HG03025 (cell line): ENCODE measurements around the gene ATXN1.

ENCODE experiments used
- ATAC-seq: cut with Tn5 transposase; IDR thresholded peaks from one replicate; pipeline ENCODE4 v1.9.1; 2021; ENCODE audit warnings: mild to moderate bottlenecking, moderate library complexity; ENCODE audit not compliant: unreplicated experiment, low FRiP score

The ATXN1 gene

GRCh38 chr6:16749516-16750485 is 11.5 kb downstream of the ATXN1 start:
- ATAC-seq: no peak

- ATAC-seq: no peak
Observed at GRCh38 chr6:16748025-16748319, 13.3 kb downstream of the ATXN1 start.

- ATAC-seq: no peak
Observed at GRCh38 chr6:16747232-16748024, 13.8 kb downstream of the ATXN1 start.

DNA sequence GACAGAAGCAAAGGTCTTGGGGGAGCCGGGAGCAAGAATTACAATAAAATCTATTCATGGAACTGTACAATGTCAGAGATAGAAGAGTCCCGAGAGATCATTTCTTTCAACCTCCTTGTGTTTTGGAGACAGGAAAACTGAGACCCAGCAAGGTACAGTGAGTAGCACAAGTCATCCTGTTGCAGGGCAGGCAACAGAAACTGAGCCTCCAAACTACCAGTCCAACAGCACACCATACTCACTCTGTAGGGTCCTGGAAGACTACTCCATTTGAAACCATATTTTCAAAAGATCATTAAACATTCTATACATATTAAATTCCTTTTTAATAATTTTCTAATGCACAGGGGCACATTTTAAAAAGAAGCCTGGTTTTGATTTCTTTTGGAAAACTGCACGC is 14.4 kb downstream of the ATXN1 start:
- ATAC-seq: no peak

- no peak for ATAC-seq
Observed at GRCh38 chr6:16746401-16746800, 14.9 kb downstream of the ATXN1 start.

DNA sequence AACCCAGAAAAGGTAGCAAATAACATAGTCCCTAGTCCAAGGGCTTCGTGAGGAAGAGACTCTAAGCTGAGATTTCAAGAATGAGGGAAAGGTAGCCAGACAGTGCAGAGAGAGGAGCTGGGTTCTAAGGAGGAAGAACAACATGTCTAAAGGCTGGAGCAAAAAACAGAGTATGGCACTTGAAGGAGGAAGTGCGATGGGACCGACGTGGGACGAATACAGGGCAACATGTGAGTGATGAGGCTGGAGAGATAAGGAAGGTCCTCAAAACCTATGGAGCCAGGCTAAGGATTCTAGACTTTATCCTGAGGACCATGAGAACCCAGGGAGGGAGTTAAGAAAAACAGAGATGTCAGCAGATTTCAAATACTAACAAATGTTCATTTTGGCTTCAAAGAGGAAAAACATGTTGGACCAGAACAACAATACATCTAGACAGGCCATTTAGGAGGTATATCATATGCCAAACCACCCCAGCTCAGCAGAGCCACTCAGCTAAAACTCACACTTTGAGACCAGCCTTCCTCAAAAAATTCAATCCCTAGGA is 17.5 kb downstream of the ATXN1 start:
- no peak for ATAC-seq

GRCh38 chr6:16742116-16742515 is 19.1 kb downstream of the ATXN1 start:
- no peak for ATAC-seq

- ATAC-seq: no peak
Observed at GRCh38 chr6:16741112-16742016, 19.9 kb downstream of the ATXN1 start.

- no peak for ATAC-seq
Observed at GRCh38 chr6:16740097-16740496, 21.2 kb downstream of the ATXN1 start.

GRCh38 chr6:16739329-16739801 is 21.9 kb downstream of the ATXN1 start:
- ATAC-seq: no peak

GRCh38 chr6:16737925-16738324 is 23.3 kb downstream of the ATXN1 start:
- no peak for ATAC-seq

DNA sequence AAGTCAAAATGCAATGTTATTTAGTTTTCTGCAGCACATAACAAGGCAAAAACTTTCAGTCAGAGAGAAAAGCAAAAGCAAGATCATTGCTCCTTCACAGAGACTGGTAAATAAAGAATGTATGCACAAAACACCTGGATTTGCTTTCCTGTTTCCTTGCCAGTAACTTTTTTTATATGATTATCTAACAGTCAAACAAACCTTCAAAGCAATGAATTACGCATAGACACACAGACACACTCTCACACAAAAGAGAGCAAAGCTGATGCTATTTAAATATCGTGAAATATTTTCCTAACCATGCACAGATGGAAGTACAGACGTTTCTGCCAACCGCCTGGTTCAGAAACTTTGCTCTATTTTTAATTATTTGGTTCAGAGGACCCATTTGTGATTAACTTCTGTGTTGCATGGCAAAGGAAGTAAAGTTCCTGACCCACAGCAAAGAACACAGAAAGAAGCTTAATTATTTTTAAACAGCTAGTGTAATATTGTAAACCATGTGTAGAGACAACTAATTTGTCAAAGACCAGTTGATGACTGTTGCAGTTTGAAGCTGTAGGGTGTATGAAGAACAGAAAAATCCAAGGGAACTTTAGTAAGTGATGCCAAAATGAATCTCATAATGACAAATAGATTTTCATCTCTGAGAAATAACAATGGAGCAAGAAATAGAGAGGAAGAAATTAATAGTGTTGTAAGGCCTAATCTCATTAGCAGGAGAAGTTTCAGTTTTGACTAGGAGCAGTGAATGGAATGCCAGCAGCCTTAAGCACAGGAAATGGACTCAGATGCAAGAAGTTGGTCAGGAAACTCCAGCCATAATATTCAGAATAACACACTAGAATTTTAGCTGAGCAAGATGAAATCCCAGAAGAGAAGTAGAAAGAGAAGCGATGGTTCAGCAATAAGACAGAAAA is 24.1 kb downstream of the ATXN1 start:
- ATAC-seq: no peak

DNA sequence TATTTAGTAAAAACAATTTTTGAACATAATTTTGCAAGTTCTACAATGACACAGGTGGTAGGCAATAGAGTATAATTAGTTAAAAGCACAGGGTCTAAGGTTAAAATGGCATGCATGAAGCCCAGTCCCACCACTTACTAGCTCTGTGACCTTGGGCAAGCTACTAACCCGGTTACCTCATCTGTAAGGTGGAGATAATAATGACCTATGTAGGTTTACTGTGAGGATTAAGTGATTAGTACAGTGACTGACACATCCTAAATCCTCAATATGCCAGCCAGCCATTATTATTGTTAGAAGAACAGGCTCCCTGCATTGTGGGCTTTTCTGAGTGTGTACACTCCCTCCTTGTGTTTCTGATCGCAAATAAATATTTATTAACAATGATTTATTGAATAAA is 26.2 kb downstream of the ATXN1 start:
- ATAC-seq: no peak

- no peak for ATAC-seq
Observed at GRCh38 chr6:16733085-16733484, 28.2 kb downstream of the ATXN1 start.

DNA sequence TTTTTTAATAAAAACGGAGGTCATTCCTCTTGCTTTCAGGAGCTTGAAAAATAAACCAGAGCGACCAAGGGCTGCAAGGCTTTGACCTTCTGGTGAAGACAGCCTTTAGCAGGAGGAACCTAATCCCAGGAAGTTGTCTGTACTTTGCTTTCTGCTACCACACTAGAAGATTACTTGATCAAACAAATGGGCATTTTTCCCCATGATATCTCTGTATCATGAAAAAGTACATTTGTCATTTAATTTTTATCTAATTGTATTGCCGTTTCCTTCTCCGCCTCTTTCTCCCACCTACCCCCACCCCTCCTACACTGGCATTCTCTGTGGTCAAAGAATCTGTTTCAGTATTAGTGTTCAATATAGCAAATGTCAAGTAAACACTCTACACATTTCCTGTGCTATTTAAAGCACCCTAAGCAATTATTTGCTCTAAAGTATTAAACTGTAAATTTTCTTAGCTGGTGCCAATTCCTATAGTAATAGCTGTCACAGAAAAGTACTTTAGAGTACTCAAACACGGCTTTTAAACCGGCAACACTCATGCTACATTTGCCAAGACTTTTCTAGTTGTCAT is 29.7 kb downstream of the ATXN1 start:
- ATAC-seq: peak; percentile 94

DNA sequence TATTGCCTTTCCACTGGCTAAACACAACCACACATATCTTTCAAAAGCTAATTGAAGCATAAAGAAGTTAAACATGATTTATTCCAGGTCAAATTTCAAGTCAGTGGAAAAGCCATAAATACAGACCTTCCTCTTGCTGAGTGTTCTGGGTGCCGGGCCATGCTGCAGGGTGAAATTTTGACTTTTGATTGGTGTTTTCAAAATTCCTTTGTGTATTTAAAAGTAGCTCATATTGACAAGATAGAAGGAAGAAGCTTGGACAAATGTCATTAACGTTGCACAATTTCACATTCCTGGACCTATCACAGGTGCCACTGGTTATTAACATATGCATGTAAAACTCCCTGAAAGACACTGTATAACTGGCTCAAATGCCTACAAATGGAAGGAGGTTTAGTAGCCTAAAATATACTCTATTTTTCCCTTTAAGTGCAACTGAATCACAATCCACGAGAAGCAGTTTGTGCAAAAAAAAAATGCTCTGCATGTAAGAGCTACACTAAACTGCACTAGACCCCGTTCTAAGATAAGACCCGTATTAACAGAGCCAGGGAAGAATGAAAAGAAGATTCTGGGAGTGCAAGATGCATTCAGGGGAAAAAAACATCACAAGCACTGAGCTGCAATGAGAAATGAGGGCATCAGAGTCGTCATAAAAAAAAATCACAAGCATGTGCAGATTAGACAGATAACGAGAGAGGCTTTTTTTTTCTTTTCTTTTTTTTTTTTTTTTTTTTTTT is 30.4 kb downstream of the ATXN1 start:
- ATAC-seq: no peak

- no peak for ATAC-seq
Observed at GRCh38 chr6:16729744-16730143, 31.5 kb downstream of the ATXN1 start.

DNA sequence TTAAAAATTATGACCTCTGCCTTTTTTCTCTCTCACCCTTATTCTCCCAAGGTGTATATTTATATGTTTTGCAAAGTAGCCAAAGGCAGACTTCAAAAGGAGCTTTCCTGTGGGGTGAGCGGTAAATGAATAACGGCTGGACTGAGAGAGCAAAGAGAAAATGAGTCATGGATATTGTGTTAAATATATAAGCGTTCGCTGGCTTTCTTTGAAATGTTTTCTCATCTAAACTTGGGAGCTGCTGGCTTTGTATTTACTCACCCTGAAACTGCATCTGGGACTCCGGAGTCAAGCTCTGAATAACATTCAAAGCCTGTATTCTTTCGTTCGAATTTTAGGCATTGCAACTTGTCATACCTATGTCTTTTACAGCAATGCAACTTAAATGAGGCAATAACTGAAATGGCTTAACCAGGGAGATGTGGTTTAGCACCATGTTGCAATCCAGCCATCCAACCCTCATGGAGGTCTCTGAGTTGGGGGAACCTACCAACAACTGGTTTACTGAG is 32.0 kb downstream of the ATXN1 start:
- ATAC-seq: no peak
